A549 (cell line): ENCODE measurements around the gene CABP7. TPM values are rescaled to one million over a fixed set of nuclear protein-coding genes. Genes with fewer than 3 reads are reported as not detected.

Experiments used
- ATAC-seq, 2 experiments: fragments of 200-7000 bp in 1 of 2; fragments of >200 bp in 1 of 2; cut with Nextera tagmentation in 1 of 2; cut with Tn5 transposase in 1 of 2; 3 replicates each; pipeline versions ENCODE4 v1.8.0 to v1.9.1; 2018 to 2020; ENCODE audit warnings: mild to moderate bottlenecking in 1 of 2, moderate library complexity in 1 of 2
- CTCF ChIA-PET: fragments of 300-600 bp; sonication (Branson Sonifier 250); formaldehyde crosslinking; extraction: SDS; loops from one replicate; lab custom pipeline; 2021; ENCODE audit warnings: antibody characterized with exemption, inconsistent platforms; lab: Yijun Ruan, JAX
- POLR2A ChIA-PET: fragments of 350-600 bp; formaldehyde crosslinking; extraction: SDS; loops from one replicate; lab custom pipeline; 2021; ENCODE audit warnings: antibody characterized with exemption, inconsistent platforms; lab: Yijun Ruan, JAX
- DNase-seq, 2 experiments: peaks; one replicate each; pipeline versions ENCODE4 v3.0.0 to v3.0.0-alpha.2; 2011 to 2016; ENCODE audit warnings: low read depth in 1 of 2, low spot score in 1 of 2
- FAIRE-seq: peaks from 2 replicates; lab custom pipeline; 2011; peaks lifted over from hg19 to GRCh38; lab: Jason Lieb, UNC
- H3K27ac ChIP-seq, 2 experiments: fragments of >200 bp; sonication (Bioruptor Twin); formaldehyde crosslinking; 3 replicates each; pipeline ENCODE4 v1.5.1; 2016 to 2017
- H3K4me1 ChIP-seq: fragments of >200 bp; sonication (Bioruptor Twin); formaldehyde crosslinking; 3 replicates; pipeline ENCODE4 v1.6.1; 2016
- H3K4me2 ChIP-seq: fragments of >200 bp; sonication (Bioruptor Twin); formaldehyde crosslinking; 3 replicates; pipeline ENCODE4 v1.6.1; 2016
- H3K4me3 ChIP-seq: fragments of >200 bp; sonication (Bioruptor Twin); formaldehyde crosslinking; 3 replicates; pipeline ENCODE4 v1.5.1; 2016
- H3K9me3 ChIP-seq: fragments of >200 bp; sonication (Bioruptor Twin); formaldehyde crosslinking; 3 replicates; pipeline ENCODE4 v1.6.1; 2016
- CBX8 ChIP-seq: fragments of 200-600 bp; sonication (generic); IDR thresholded peaks from 2 replicates; pipeline ENCODE4 v1.6.1; 2016
- CHD4 ChIP-seq: fragments of 200-600 bp; sonication (generic); IDR thresholded peaks from 2 replicates; pipeline ENCODE4 v1.6.1; 2016; ENCODE audit warnings: antibody characterized with exemption, mild to moderate bottlenecking, borderline replicate concordance
- ELK1 ChIP-seq: fragments of 150-350 bp; IDR thresholded peaks from 2 replicates; pipeline ENCODE4 v1.6.1; 2014; ENCODE audit warnings: low read depth, mild to moderate bottlenecking, low read length
- EP300 ChIP-seq, 2 experiments: fragments of >200 bp; sonication (Bioruptor Twin); formaldehyde crosslinking; IDR thresholded peaks; 2 replicates in 1 of 2; 3 replicates in 1 of 2; pipeline ENCODE4 v1.6.1; 2016 to 2017
- ESRRA ChIP-seq: fragments of 150-350 bp; IDR thresholded peaks from 2 replicates; pipeline ENCODE4 v1.6.1; 2014; ENCODE audit warnings: mild to moderate bottlenecking, low read length, borderline replicate concordance
- FOSL2 ChIP-seq, 2 experiments: fragments of 450-650 bp in 1 of 2; fragments of >200 bp in 1 of 2; sonication (Bioruptor Twin) in 1 of 2; formaldehyde crosslinking; IDR thresholded peaks; 2 replicates each; pipeline versions ENCODE4 v1.5.0 to v1.6.1; 2016 to 2020; ENCODE audit warnings: mild to moderate bottlenecking in 1 of 2, moderate library complexity in 1 of 2
- HDAC2 ChIP-seq: fragments of 200-600 bp; sonication (generic); IDR thresholded peaks from 2 replicates; pipeline ENCODE4 v1.6.1; 2016
- HOXA7 ChIP-seq: fragments of 250-450 bp; sonication (Bioruptor Pico); IDR thresholded peaks from 2 replicates; pipeline ENCODE4 v1.5.0; 2020; ENCODE audit warnings: mild to moderate bottlenecking, moderate library complexity
- JUN ChIP-seq, 2 experiments: fragments of >200 bp; sonication (Bioruptor Twin); formaldehyde crosslinking; IDR thresholded peaks; 2 replicates in 1 of 2; 3 replicates in 1 of 2; pipeline ENCODE4 v1.6.1; 2016 to 2017
- JUNB ChIP-seq: fragments of >200 bp; sonication (Bioruptor Twin); formaldehyde crosslinking; IDR thresholded peaks from 2 replicates; pipeline ENCODE4 v1.6.1; 2016
- KDM1A ChIP-seq: fragments of 200-600 bp; sonication (generic); IDR thresholded peaks from 2 replicates; pipeline ENCODE4 v1.6.1; 2016; ENCODE audit warnings: low read depth, mild to moderate bottlenecking
- KDM5A ChIP-seq: fragments of 200-600 bp; sonication (generic); IDR thresholded peaks from 2 replicates; pipeline ENCODE4 v1.6.1; 2016; ENCODE audit warnings: antibody characterized with exemption, mild to moderate bottlenecking
- MAFK ChIP-seq: fragments of 450-650 bp; IDR thresholded peaks from 2 replicates; pipeline ENCODE4 v1.6.1; 2014; ENCODE audit not compliant: partially characterized antibody
- NPAS2 ChIP-seq: fragments of 250-450 bp; sonication (Bioruptor Pico); IDR thresholded peaks from 2 replicates; pipeline ENCODE4 v1.8.0; 2022; ENCODE audit warnings: mild to moderate bottlenecking, moderate library complexity, borderline replicate concordance
- NR3C1 ChIP-seq: fragments of >200 bp; sonication (Bioruptor Twin); formaldehyde crosslinking; IDR thresholded peaks from 3 replicates; pipeline ENCODE4 v1.6.1; 2017
- POLR2A ChIP-seq: IDR thresholded peaks from 2 replicates; pipeline ENCODE4 v1.6.1; 2012; ENCODE audit warnings: mild to moderate bottlenecking, low read length
- POLR2AphosphoS2 ChIP-seq: conservative IDR thresholded peaks from 2 replicates; pipeline ENCODE4 v1.6.1; 2012; ENCODE audit warnings: low read length, improper control_type of control experiment, inconsistent platforms
- RAD21 ChIP-seq, 2 experiments: fragments of >200 bp in 1 of 2; sonication (Bioruptor Twin) in 1 of 2; formaldehyde crosslinking in 1 of 2; IDR thresholded peaks in 1 of 2; conservative IDR thresholded peaks in 1 of 2; 2 replicates in 1 of 2; 3 replicates in 1 of 2; pipeline ENCODE4 v1.6.1; 2012 to 2018; ENCODE audit warnings: inconsistent platforms in 1 of 2
- RCOR1 ChIP-seq: fragments of 150-350 bp; IDR thresholded peaks from 2 replicates; pipeline ENCODE4 v1.6.1; 2014; ENCODE audit warnings: antibody characterized with exemption, low read length, low read depth
- USF2 ChIP-seq: fragments of 450-650 bp; IDR thresholded peaks from 2 replicates; pipeline ENCODE4 v1.6.1; 2014; ENCODE audit warnings: antibody characterized with exemption
- ZFP36 ChIP-seq: fragments of 450-650 bp; IDR thresholded peaks from 2 replicates; pipeline ENCODE4 v1.6.1; 2014; ENCODE audit warnings: borderline replicate concordance; ENCODE audit not compliant: partially characterized antibody
- ZNF302 ChIP-seq: fragments of 250-450 bp; sonication (Bioruptor Pico); IDR thresholded peaks from 2 replicates; pipeline ENCODE4 v1.9.0; 2021; ENCODE audit warnings: inconsistent platforms, mild to moderate bottlenecking, moderate library complexity
- WGBS: methylation state at CpG from one replicate; pipeline ENCODE4 v1.1.6; 2017; ENCODE audit errors: missing lambda C conversion rate; 5-methylcytosine and 5-hydroxymethylcytosine counted together
- polyA plus RNA-seq, 4 experiments: library from polyadenylated mRNA; depleted of rRNA in 3 of 4; stranded (reverse); fragments of >200 nt; fragmentation: RNase III in 1 of 4; extraction: RNeasy Plus Mini Kit Qiagen cat#74134 plus additional on column Dnase treatment in 1 of 4; gene quantifications; 2 replicates in 3 of 4; 3 replicates in 1 of 4; pipeline ENCODE4 v1.2.3, GENCODE V29; 2011 to 2017
- TF ChIP-seq, protein P1 (sequence below): fragments of >200 bp; sonication (Bioruptor Twin); formaldehyde crosslinking; IDR thresholded peaks from 2 replicates; pipeline ENCODE4 v1.6.1; 2016
- TF ChIP-seq, protein P2 (sequence below): fragments of 250-450 bp; sonication (Bioruptor Pico); IDR thresholded peaks from 2 replicates; pipeline ENCODE4 v1.5.0; 2021; ENCODE audit warnings: mild to moderate bottlenecking, moderate library complexity, borderline replicate concordance

CABP7 gene
- polyA plus RNA-seq, 2 of the 4 experiments (the other 2 are of a cell fraction), result 0.05 to 0.15 TPM

GRCh38 chr22:29755889-29756288, 36.1 kb downstream of the CABP7 start:
- ATAC-seq, result no peak
- Histone ChIP-seq H3K27ac (no peak overlapping the region), H3K4me1 (no peaks in the 10 kb centered on the region)
- no peak for FAIRE-seq
- WGBS, result 84% methylated on average over 9 of the region's 9 CpGs
- CTCF ChIA-PET, result interaction anchor here (2.0 kb wide), 1 partner anchor 16 kb away, joined by 5 read pairs; no protein-coding TSS in a partner anchor
- TF ChIP-seq ESRRA, result no peak
- no peak for TF ChIP-seq KDM5A
- TF ChIP-seq, protein P1, sequence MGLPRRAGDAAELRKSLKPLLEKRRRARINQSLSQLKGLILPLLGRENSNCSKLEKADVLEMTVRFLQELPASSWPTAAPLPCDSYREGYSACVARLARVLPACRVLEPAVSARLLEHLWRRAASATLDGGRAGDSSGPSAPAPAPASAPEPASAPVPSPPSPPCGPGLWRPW, result no peak
- no peak for TF ChIP-seq CHD4
- no peak for TF ChIP-seq KDM1A
- TF ChIP-seq POLR2AphosphoS2, result no peak
- no peak for TF ChIP-seq USF2
- TF ChIP-seq RCOR1, result no peak
- TF ChIP-seq RAD21 (conservative IDR thresholded peaks at IDR 0.05 in 1 of 2, IDR thresholded peaks at IDR 0.05 in 1 of 2), result no peak
- TF ChIP-seq, all 56 proteins: peak for 0
- POLR2A ChIA-PET, result interaction anchor here (1.8 kb wide), 1 partner anchor 10 kb away, joined by 6 read pairs; the partner anchor contains the start of genes UQCR10 and ZMAT5
- H3K9me3 ChIP-seq, result no peaks in the 10 kb centered on the region
- no peak overlapping the region for H3K4me3 ChIP-seq
- DNase-seq, result no peak
- no peak overlapping the region for H3K4me2 ChIP-seq

DNA sequence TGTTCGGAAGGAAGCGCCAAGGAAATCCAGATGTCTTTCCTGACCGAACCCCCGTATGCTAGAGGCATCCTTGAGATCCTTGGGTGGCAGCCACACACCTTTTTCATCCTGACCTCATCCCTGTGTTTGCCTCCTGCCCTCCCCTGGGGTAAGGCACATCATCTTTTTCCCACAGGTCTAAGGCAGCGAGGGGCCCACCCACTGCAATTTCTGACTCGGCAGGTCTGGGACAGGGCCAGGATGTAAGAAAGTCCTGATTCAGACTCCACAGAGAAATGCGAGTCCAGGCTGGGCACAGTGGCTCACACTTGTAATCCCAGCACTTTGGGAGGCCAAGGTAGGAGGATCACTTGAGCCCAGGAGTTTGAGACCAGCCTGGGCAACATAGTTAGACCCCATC, 36.5 kb downstream of the CABP7 start:
- WGBS, result 78% methylated on average over 7 of the region's 7 CpGs
- CTCF ChIA-PET, result interaction anchor here (2.0 kb wide), 1 partner anchor 16 kb away, joined by 5 read pairs; no protein-coding TSS in a partner anchor
- H3K4me3 ChIP-seq, result no peak overlapping the region
- H3K4me1 ChIP-seq, result no peaks in the 10 kb centered on the region
- POLR2A ChIA-PET, result interaction anchor here (1.8 kb wide), 1 partner anchor 10 kb away, joined by 6 read pairs; the partner anchor contains the start of genes UQCR10 and ZMAT5
- H3K9me3 ChIP-seq, result no peaks in the 10 kb centered on the region
- no peak for TF ChIP-seq HOXA7
- TF ChIP-seq POLR2A, result no peak
- no peak for TF ChIP-seq CBX8
- TF ChIP-seq, protein P2, sequence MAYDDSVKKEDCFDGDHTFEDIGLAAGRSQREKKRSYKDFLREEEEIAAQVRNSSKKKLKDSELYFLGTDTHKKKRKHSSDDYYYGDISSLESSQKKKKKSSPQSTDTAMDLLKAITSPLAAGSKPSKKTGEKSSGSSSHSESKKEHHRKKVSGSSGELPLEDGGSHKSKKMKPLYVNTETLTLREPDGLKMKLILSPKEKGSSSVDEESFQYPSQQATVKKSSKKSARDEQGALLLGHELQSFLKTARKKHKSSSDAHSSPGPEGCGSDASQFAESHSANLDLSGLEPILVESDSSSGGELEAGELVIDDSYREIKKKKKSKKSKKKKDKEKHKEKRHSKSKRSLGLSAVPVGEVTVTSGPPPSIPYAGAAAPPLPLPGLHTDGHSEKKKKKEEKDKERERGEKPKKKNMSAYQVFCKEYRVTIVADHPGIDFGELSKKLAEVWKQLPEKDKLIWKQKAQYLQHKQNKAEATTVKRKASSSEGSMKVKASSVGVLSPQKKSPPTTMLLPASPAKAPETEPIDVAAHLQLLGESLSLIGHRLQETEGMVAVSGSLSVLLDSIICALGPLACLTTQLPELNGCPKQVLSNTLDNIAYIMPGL (CRISPR knock-in tag), result no peak
- TF ChIP-seq, protein P1, result no peak
- TF ChIP-seq HDAC2, result no peak
- no peak for TF ChIP-seq MAFK
- TF ChIP-seq ZNF302 (CRISPR knock-in tag), result no peak
- no peak for TF ChIP-seq JUNB
- no peak for TF ChIP-seq EP300 (IDR thresholded peaks at IDR 0.05)
- TF ChIP-seq ELK1, result no peak
- no peak for TF ChIP-seq KDM5A
- no peak for TF ChIP-seq NR3C1
- TF ChIP-seq RCOR1, result no peak
- TF ChIP-seq FOSL2 (IDR thresholded peaks at IDR 0.05), result no peak
- no peak for TF ChIP-seq FOSL2 (CRISPR knock-in tag; IDR thresholded peaks at IDR 0.05)
- no peak for TF ChIP-seq RAD21 (conservative IDR thresholded peaks at IDR 0.05 in 1 of 2, IDR thresholded peaks at IDR 0.05 in 1 of 2)
- TF ChIP-seq JUN (IDR thresholded peaks at IDR 0.05), result no peak
- TF ChIP-seq ZFP36, result no peak
- no peak for TF ChIP-seq NPAS2 (CRISPR knock-in tag)
- no peak overlapping the region for H3K27ac ChIP-seq
- no peak for DNase-seq
- no peak overlapping the region for H3K4me2 ChIP-seq
- no peak for ATAC-seq
- FAIRE-seq, result no peak
